Activated CD4-positive, alpha-beta T cell treated with anti-CD3 and anti-CD28 coated beads, Interleukin-2, amount 50 U/mL, for 24 hours (primary cell): ENCODE measurements around the gene USP15.
"Not testable (repeated sequence)": the region's sequence is repeated elsewhere in the genome, so short reads cannot be mapped to it uniquely, and the experiment has no call there.

Experiments
- DNase-seq, 2 donors: peaks; one replicate each; pipeline ENCODE4 v3.0.0-alpha.2; 2020; ENCODE audit warnings: low read depth in 1 of 2, low spot score in 1 of 2

USP15 gene

GRCh38 chr12:62368430-62369223 is 108.4 kb downstream of the USP15 start:
- not testable (repeated sequence) for DNase-seq

- DNase-seq = no peak
Measured at GRCh38 chr12:62370189-62370588, 110.0 kb downstream of the USP15 start.

GRCh38 chr12:62371661-62372060 is 111.5 kb downstream of the USP15 start:
- DNase-seq = no peak

- DNase-seq = no peak
Measured at GRCh38 chr12:62372134-62372533, 111.9 kb downstream of the USP15 start.

GRCh38 chr12:62372825-62373224 is 112.6 kb downstream of the USP15 start:
- no peak for DNase-seq

- no peak for DNase-seq
Measured at GRCh38 chr12:62375603-62376002, 115.4 kb downstream of the USP15 start.

GRCh38 chr12:62379026-62379722 is 119.0 kb downstream of the USP15 start:
- no peak for DNase-seq

GRCh38 chr12:62379723-62380045 is 119.5 kb downstream of the USP15 start:
- no peak for DNase-seq

GRCh38 chr12:62382526-62382925 is 122.3 kb downstream of the USP15 start:
- DNase-seq = no peak

GRCh38 chr12:62396750-62397149 is 136.5 kb downstream of the USP15 start:
- DNase-seq = no peak

GRCh38 chr12:62400135-62400534 is 139.9 kb downstream of the USP15 start:
- no peak for DNase-seq

GRCh38 chr12:62401631-62402030 is 141.4 kb downstream of the USP15 start:
- no peak for DNase-seq

GRCh38 chr12:62403031-62403430 is 142.8 kb downstream of the USP15 start:
- no peak for DNase-seq

- DNase-seq = no peak
Measured at GRCh38 chr12:62407587-62407986, 147.4 kb downstream of the USP15 start.

GRCh38 chr12:62409068-62409467 is 148.9 kb downstream of the USP15 start:
- no peak for DNase-seq

GRCh38 chr12:62414180-62414579 is 154.0 kb downstream of the USP15 start:
- no peak for DNase-seq

- no peak for DNase-seq
Measured at GRCh38 chr12:62426089-62426488, 165.9 kb downstream of the USP15 start.

GRCh38 chr12:62429457-62429856 is 169.3 kb downstream of the USP15 start:
- no peak for DNase-seq

GRCh38 chr12:62434494-62435302 is 174.5 kb downstream of the USP15 start:
- DNase-seq = no peak

- DNase-seq = peak; percentile 7 to 21
Measured at GRCh38 chr12:62435303-62436163, 175.3 kb downstream of the USP15 start.

GRCh38 chr12:62436164-62436503 is 175.9 kb downstream of the USP15 start:
- no peak for DNase-seq
